ENCODE results near the gene PXN. TPM values are rescaled to one million over a fixed set of nuclear protein-coding genes. Genes with fewer than 3 reads are reported as not detected.

The PXN gene
- polyA plus RNA-seq, 1 donor from 2014 or later, result 5.9 TPM

GRCh38 chr12:120168337-120168736 lies 97.2 kb downstream of the PXN start:
- Histone ChIP-seq H3F3A (ENCODE audit: insufficient read depth, low read length, poor library complexity, severe bottlenecking) (no peaks in the 10 kb centered on the region), H3K9me3 (ENCODE audit: low read length) (no peaks in the 10 kb centered on the region), H3K79me2 (replicated peaks; ENCODE audit: insufficient read depth, low read length) (no peaks in the 10 kb centered on the region), H3K27ac (ENCODE audit: low read length) (peak overlapping the region; percentile 53), H3K9me2 (ENCODE audit: insufficient read depth, low read length) (no peaks in the 10 kb centered on the region), H4K20me1 (ENCODE audit: insufficient read depth) (no peaks in the 10 kb centered on the region), H3K27me3 (ENCODE audit: insufficient read depth, low read depth, low read length) (no peaks in the 10 kb centered on the region), H3K9ac (ENCODE audit: low read length) (no peak overlapping the region), H3K36me3 (ENCODE audit: insufficient read depth, low read length) (no peaks in the 10 kb centered on the region), H2AFZ (ENCODE audit: low read depth, low read length) (no peak overlapping the region), H3K4me3 (ENCODE audit: low read length) (peak overlapping the region; percentile 43), H3K4me2 (ENCODE audit: low read length) (peak overlapping the region; percentile 17)
- TF ChIP-seq EP300 (conservative IDR thresholded peaks at IDR 0.05; ENCODE audit: poor library complexity, severe bottlenecking) (no peak), EZH2 (IDR thresholded peaks at IDR 0.05; ENCODE audit: borderline replicate concordance, insufficient read depth, low read length, poor library complexity, severe bottlenecking) (no peak), TAF1 (IDR thresholded peaks at IDR 0.05; ENCODE audit: low read depth) (no peak), SMC3 (conservative IDR thresholded peaks at IDR 0.05; ENCODE audit: poor library complexity) (no peak), POLR2AphosphoS5 (IDR thresholded peaks at IDR 0.05) (no peak), MXI1 (conservative IDR thresholded peaks at IDR 0.05; ENCODE audit: poor library complexity, severe bottlenecking) (no peak), REST (IDR thresholded peaks at IDR 0.05; ENCODE audit: borderline replicate concordance) (no peak), RAD21 (conservative IDR thresholded peaks at IDR 0.05) (no peak), CTCF (IDR thresholded peaks at IDR 0.05; ENCODE audit: poor library complexity, severe bottlenecking) (no peak)

- Histone ChIP-seq H3K9me2 (ENCODE audit: insufficient read depth, low read length) (no peaks in the 10 kb centered on the region), H3K9ac (ENCODE audit: low read length) (no peak overlapping the region), H3K27me3 (ENCODE audit: insufficient read depth, low read depth, low read length) (no peaks in the 10 kb centered on the region), H3K9me3 (ENCODE audit: low read length) (no peaks in the 10 kb centered on the region), H2AFZ (ENCODE audit: low read depth, low read length) (no peak overlapping the region), H3K4me2 (ENCODE audit: low read length) (peak overlapping the region; percentile 17), H3K4me3 (ENCODE audit: low read length) (peak overlapping the region; percentile 43), H3K36me3 (ENCODE audit: insufficient read depth, low read length) (no peaks in the 10 kb centered on the region), H4K20me1 (ENCODE audit: insufficient read depth) (no peaks in the 10 kb centered on the region), H3K79me2 (replicated peaks; ENCODE audit: insufficient read depth, low read length) (no peaks in the 10 kb centered on the region), H3K27ac (ENCODE audit: low read length) (peak overlapping the region; percentile 53), H3F3A (ENCODE audit: insufficient read depth, low read length, poor library complexity, severe bottlenecking) (no peaks in the 10 kb centered on the region)
- TF ChIP-seq TAF1 (IDR thresholded peaks at IDR 0.05; ENCODE audit: low read depth) (no peak), POLR2AphosphoS5 (IDR thresholded peaks at IDR 0.05) (peak; percentile 54), EP300 (conservative IDR thresholded peaks at IDR 0.05; ENCODE audit: poor library complexity, severe bottlenecking) (no peak)
Measured at GRCh38 chr12:120167529-120168095, 97.9 kb downstream of the PXN start.
